Stimulated activated memory B cell treated with anti-CD40 and anti-IgM and Interleukin-4, amounts not matched to agents 10 μg/mL and 1 μg/mL and 100 μg/mL, for 72 hours (primary cell): ENCODE results near the gene RBM4.
A peak's percentile ranks its signal among the peaks of the same experiment; 100 is the strongest.

Experiments used
- ATAC-seq: fragments of 150-1000 bp; cut with Tn5 transposase; 2 replicates; pipeline ENCODE4 v1.10.0; 2021
- H3K27ac Mint-ChIP-seq: one replicate; pipeline ENCODE4 v1.8.0; 2022; ENCODE audit warnings: mild to moderate bottlenecking, mixed read lengths
- H3K27me3 Mint-ChIP-seq: one replicate; pipeline ENCODE4 v1.8.0; 2022; ENCODE audit warnings: mixed read lengths
- H3K36me3 Mint-ChIP-seq: one replicate; pipeline ENCODE4 v1.8.0; 2022; ENCODE audit warnings: mixed read lengths
- H3K4me1 Mint-ChIP-seq: one replicate; pipeline ENCODE4 v1.8.0; 2022; ENCODE audit warnings: mixed read lengths
- H3K4me3 Mint-ChIP-seq: one replicate; pipeline ENCODE4 v1.8.0; 2022; ENCODE audit warnings: mild to moderate bottlenecking, moderate library complexity, mixed read lengths
- H3K9me3 Mint-ChIP-seq: one replicate; pipeline ENCODE4 v1.8.0; 2022; ENCODE audit warnings: mixed read lengths

RBM4 gene

GRCh38 chr11:66686801-66687750 lies 48.6 kb downstream of the RBM4 start:
- H3K27me3 Mint-ChIP-seq, result no peaks in the 10 kb centered on the region
- H3K4me1 Mint-ChIP-seq, result no peaks in the 10 kb centered on the region
- no peaks in the 10 kb centered on the region for H3K36me3 Mint-ChIP-seq
- H3K9me3 Mint-ChIP-seq, result no peaks in the 10 kb centered on the region
- H3K27ac Mint-ChIP-seq, result no peak overlapping the region
- no peak overlapping the region for H3K4me3 Mint-ChIP-seq
- ATAC-seq, result no peak

DNA sequence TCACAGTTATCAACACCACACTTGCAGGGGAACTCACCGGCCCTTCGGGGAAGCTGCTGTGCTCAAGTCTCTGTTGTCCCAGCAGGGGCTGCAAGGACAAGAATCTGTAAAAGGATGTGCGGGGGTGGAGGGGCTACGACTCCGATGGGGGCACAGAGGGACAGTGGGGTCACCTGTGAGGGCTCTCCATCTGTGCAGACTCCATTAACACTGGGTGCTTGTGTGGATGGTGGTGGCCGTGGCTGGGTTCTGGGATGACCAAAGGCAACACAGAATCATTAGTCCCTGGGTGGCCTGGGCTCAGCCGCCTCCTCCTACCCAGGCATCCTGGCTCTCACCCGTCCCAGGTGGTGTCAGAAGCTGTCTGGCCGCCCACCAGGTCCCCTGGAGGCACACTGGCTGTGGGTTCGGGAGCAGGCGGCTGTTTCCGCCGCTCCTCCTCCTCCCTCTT lies 49.4 kb downstream of the RBM4 start:
- H3K4me3 Mint-ChIP-seq, result no peak overlapping the region
- no peaks in the 10 kb centered on the region for H3K9me3 Mint-ChIP-seq
- no peaks in the 10 kb centered on the region for H3K27me3 Mint-ChIP-seq

GRCh38 chr11:66688561-66689534 lies 50.3 kb downstream of the RBM4 start:
- no peak for ATAC-seq
- Mint-ChIP-seq H3K4me1 (no peaks in the 10 kb centered on the region), H3K27me3 (no peaks in the 10 kb centered on the region), H3K36me3 (no peaks in the 10 kb centered on the region), H3K9me3 (no peaks in the 10 kb centered on the region), H3K4me3 (no peak overlapping the region), H3K27ac (no peak overlapping the region)

More for the DNA sequence above, 49.4 kb downstream of the RBM4 start:
- Mint-ChIP-seq H3K4me1 (no peaks in the 10 kb centered on the region), H3K36me3 (no peaks in the 10 kb centered on the region), H3K27ac (no peak overlapping the region)
- no peak for ATAC-seq

- H3K27ac Mint-ChIP-seq, result no peak overlapping the region
- H3K36me3 Mint-ChIP-seq, result no peaks in the 10 kb centered on the region
- no peak overlapping the region for H3K4me3 Mint-ChIP-seq
- peaks cover 7% of the 10 kb centered on the region for H3K4me1 Mint-ChIP-seq
- ATAC-seq, result no peak
- no peaks in the 10 kb centered on the region for H3K9me3 Mint-ChIP-seq
- no peaks in the 10 kb centered on the region for H3K27me3 Mint-ChIP-seq
Measured at GRCh38 chr11:66689661-66690590, 51.4 kb downstream of the RBM4 start.

DNA sequence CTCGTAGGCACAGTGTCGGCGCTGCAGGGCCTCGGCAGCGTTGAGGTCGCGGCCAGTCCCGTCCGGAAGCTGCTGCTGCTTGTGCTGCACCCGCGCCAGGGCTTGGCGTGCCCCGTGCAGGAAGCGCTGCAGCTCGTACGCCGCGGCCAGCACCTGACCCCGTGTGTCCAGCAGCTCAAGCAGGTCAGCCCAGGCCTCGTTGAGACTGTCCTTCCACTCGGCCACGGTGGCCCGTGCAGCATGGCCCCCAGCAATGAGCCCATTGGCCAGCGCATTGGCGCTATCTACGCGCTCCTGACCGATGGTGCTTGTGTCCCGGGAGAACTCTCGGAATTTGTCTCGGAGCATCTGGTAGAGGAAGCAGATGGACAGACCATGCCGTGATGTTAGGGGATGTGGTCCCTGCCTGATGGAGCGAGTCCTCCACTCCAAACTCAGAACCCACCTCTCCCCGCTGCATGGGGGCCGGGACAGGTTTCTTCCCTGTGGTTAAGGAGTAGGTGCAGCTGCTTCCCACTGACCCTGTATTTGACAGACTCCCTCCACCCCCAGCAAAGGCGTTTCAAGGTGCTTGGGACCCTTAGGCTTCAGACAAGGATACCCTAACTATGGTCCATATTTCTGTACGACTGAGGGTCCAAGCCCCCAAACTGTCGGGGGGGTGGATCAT lies 52.9 kb downstream of the RBM4 start:
- Mint-ChIP-seq H3K9me3 (no peaks in the 10 kb centered on the region), H3K36me3 (no peaks in the 10 kb centered on the region)

GRCh38 chr11:66692446-66692845 lies 53.9 kb downstream of the RBM4 start:
- H3K4me3 Mint-ChIP-seq, result no peak overlapping the region
- H3K27ac Mint-ChIP-seq, result no peak overlapping the region
- H3K4me1 Mint-ChIP-seq, result peaks cover 11% of the 10 kb centered on the region

More for the DNA sequence above, 52.9 kb downstream of the RBM4 start:
- no peak overlapping the region for H3K27ac Mint-ChIP-seq
- no peak overlapping the region for H3K4me3 Mint-ChIP-seq
- peaks cover 11% of the 10 kb centered on the region for H3K4me1 Mint-ChIP-seq
- H3K27me3 Mint-ChIP-seq, result no peaks in the 10 kb centered on the region
- ATAC-seq, result no peak

GRCh38 chr11:66692871-66693331 lies 54.4 kb downstream of the RBM4 start:
- H3K36me3 Mint-ChIP-seq, result no peaks in the 10 kb centered on the region
- no peak overlapping the region for H3K27ac Mint-ChIP-seq
- H3K27me3 Mint-ChIP-seq, result no peaks in the 10 kb centered on the region
- no peaks in the 10 kb centered on the region for H3K9me3 Mint-ChIP-seq
- no peak overlapping the region for H3K4me3 Mint-ChIP-seq
- ATAC-seq, result no peak
- peaks cover 11% of the 10 kb centered on the region for H3K4me1 Mint-ChIP-seq

More at GRCh38 chr11:66692446-66692845, 53.9 kb downstream of the RBM4 start:
- Mint-ChIP-seq H3K36me3 (no peaks in the 10 kb centered on the region), H3K9me3 (no peaks in the 10 kb centered on the region), H3K27me3 (no peaks in the 10 kb centered on the region)
- no peak for ATAC-seq

GRCh38 chr11:66693356-66694055 lies 55.0 kb downstream of the RBM4 start:
- Mint-ChIP-seq H3K27ac (no peak overlapping the region), H3K9me3 (no peaks in the 10 kb centered on the region), H3K4me3 (no peak overlapping the region), H3K4me1 (peaks cover 11% of the 10 kb centered on the region), H3K36me3 (no peaks in the 10 kb centered on the region), H3K27me3 (no peaks in the 10 kb centered on the region)
- ATAC-seq, result no peak

DNA sequence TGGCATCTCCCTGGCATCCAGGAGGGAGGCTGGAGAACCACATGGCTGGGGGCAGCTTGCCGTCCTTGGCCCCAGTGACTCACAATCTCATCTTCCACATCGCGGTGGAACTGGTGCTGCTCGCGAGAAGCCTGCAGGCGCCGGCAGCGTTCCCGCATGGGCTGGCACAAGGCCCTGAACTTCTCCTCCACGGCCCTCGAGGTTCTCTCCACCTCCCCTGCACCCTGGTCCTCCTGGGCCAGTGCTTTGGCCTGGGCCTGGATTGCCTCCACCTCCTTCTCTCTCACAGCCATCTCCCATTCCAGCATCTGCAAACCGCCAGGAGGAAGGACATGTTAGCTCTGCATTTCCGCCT lies 55.5 kb downstream of the RBM4 start:
- Mint-ChIP-seq H3K36me3 (no peaks in the 10 kb centered on the region), H3K4me1 (peaks cover 11% of the 10 kb centered on the region), H3K4me3 (no peak overlapping the region), H3K27ac (no peak overlapping the region), H3K27me3 (no peaks in the 10 kb centered on the region), H3K9me3 (no peaks in the 10 kb centered on the region)
- ATAC-seq, result no peak

DNA sequence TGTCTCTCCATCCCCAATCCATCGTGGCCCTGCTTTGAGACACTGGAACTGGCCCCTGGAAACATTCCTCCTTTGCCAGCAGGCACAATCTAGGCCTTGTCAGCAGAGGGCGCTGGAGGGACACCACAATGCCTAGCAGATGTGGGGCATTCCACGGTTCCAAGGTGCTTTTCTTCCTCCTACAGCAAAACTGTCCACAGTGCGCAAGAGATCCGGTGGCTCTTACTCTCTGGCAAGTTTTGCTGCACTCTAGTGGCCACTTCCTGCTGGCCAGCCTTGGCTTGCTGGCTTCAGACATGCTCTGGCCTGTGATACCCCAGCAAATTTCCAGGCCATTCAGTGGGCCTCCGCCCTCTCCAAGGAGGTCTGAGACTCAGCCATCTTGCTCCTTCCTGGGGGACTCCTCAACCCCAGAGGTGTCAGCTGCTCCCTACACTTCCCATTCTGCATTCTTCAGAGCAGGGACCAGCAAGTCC lies 56.3 kb downstream of the RBM4 start:
- H3K4me1 Mint-ChIP-seq, result peaks cover 11% of the 10 kb centered on the region
- H3K36me3 Mint-ChIP-seq, result no peaks in the 10 kb centered on the region
- peak; percentile 83 for ATAC-seq
- no peak overlapping the region for H3K27ac Mint-ChIP-seq
- H3K27me3 Mint-ChIP-seq, result no peaks in the 10 kb centered on the region
- H3K4me3 Mint-ChIP-seq, result no peak overlapping the region
- H3K9me3 Mint-ChIP-seq, result peaks cover under 1% of the 10 kb centered on the region
